Loucy (cell line): Measurements from ENCODE around the gene POC1B.

Experiments used
- H2AFZ ChIP-seq: fragments of 200-600 bp; sonication (generic); 2 replicates; pipeline ENCODE4 v1.6.0; 2016; ENCODE audit warnings: antibody characterized with exemption, mild to moderate bottlenecking, low read length, moderate library complexity
- H3F3A ChIP-seq: fragments of 200-600 bp; 2 replicates; pipeline ENCODE4 v1.6.0; 2016; ENCODE audit warnings: antibody characterized with exemption, low read depth, mild to moderate bottlenecking
- H3K27me3 ChIP-seq: fragments of 200-600 bp; sonication (generic); 2 replicates; pipeline ENCODE4 v1.6.1; 2014; ENCODE audit warnings: low read length, mild to moderate bottlenecking; ENCODE audit not compliant: insufficient read depth, poor library complexity, severe bottlenecking
- H3K36me3 ChIP-seq: fragments of 200-600 bp; sonication (generic); 2 replicates; pipeline ENCODE4 v1.6.1; 2016; ENCODE audit warnings: low read length; ENCODE audit not compliant: insufficient read depth
- H3K4me1 ChIP-seq: fragments of 200-600 bp; sonication (generic); 2 replicates; pipeline ENCODE4 v1.5.1; 2014; ENCODE audit warnings: low read length, mild to moderate bottlenecking; ENCODE audit not compliant: insufficient read depth, poor library complexity, severe bottlenecking
- H3K4me2 ChIP-seq: fragments of 200-600 bp; sonication (generic); 2 replicates; pipeline ENCODE4 v1.6.0; 2014; ENCODE audit warnings: antibody characterized with exemption, low read length, low read depth, mild to moderate bottlenecking; ENCODE audit not compliant: poor library complexity, severe bottlenecking
- H3K4me3 ChIP-seq: fragments of 200-600 bp; sonication (generic); 2 replicates; pipeline ENCODE4 v1.5.1; 2014; ENCODE audit warnings: low read length, mild to moderate bottlenecking, mixed read lengths; ENCODE audit not compliant: poor library complexity, severe bottlenecking
- H3K79me2 ChIP-seq: fragments of 200-600 bp; sonication (generic); 2 replicates; pipeline ENCODE4 v1.6.1; 2014; ENCODE audit warnings: low read length; ENCODE audit not compliant: insufficient read depth
- H3K9ac ChIP-seq: fragments of 200-600 bp; sonication (generic); 2 replicates; pipeline ENCODE4 v1.6.0; 2014; ENCODE audit warnings: mild to moderate bottlenecking, low read depth, low read length, moderate library complexity; ENCODE audit not compliant: poor library complexity, severe bottlenecking
- H3K9me2 ChIP-seq: fragments of 200-600 bp; sonication (generic); replicated peaks from 2 replicates; pipeline ENCODE4 v1.6.1; 2016; ENCODE audit warnings: low read depth, low read length, mixed read lengths
- H3K9me3 ChIP-seq: fragments of 200-600 bp; sonication (generic); 2 replicates; pipeline ENCODE4 v1.6.1; 2014; ENCODE audit warnings: mild to moderate bottlenecking, antibody characterized with exemption, low read length, low read depth; ENCODE audit not compliant: insufficient read depth
- H4K20me1 ChIP-seq: fragments of 200-600 bp; sonication (generic); 2 replicates; pipeline ENCODE4 v1.6.0; 2014; ENCODE audit warnings: antibody characterized with exemption, low read length, mild to moderate bottlenecking; ENCODE audit not compliant: insufficient read depth, poor library complexity, severe bottlenecking
- EZH2phosphoT487 ChIP-seq: fragments of 200-600 bp; IDR thresholded peaks from 2 replicates; pipeline ENCODE4 v1.6.1; 2018; ENCODE audit warnings: antibody characterized with exemption, mild to moderate bottlenecking, moderate library complexity, borderline replicate concordance
- TF ChIP-seq, protein P1 (sequence below): fragments of 200-600 bp; sonication (generic); conservative IDR thresholded peaks from 2 replicates; pipeline ENCODE4 v1.5.1; 2014; ENCODE audit warnings: mild to moderate bottlenecking, antibody characterized with exemption, low read length

The POC1B gene

DNA sequence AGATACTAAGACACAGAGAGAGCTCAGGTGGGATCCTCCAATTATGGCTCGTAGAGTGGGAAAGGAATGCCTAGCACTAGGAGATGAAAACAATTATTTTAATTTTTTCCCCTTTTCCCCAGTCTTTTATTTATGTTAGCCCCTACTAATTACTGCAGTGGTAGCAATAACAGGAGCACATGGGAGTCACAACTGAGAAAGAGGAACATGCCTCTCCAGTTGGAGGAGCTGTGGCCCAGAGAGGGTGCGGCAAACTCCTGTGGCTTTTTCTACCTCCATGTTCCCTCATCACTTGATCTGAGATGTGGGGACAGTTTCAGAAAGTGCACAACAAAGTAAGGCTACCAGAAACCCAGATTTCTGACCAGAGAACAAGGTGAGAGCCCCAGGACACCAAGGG, 25.9 kb upstream of the POC1B start:
- Histone ChIP-seq H3F3A (no peaks in the 10 kb centered on the region), H3K9ac (no peak overlapping the region), H3K4me3 (no peak overlapping the region), H2AFZ (no peak overlapping the region), H3K9me2 (no peaks in the 10 kb centered on the region), H3K9me3 (no peaks in the 10 kb centered on the region), H3K36me3 (no peaks in the 10 kb centered on the region), H3K79me2 (no peaks in the 10 kb centered on the region), H3K27me3 (no peaks in the 10 kb centered on the region), H3K4me2 (no peak overlapping the region), H4K20me1 (no peaks in the 10 kb centered on the region), H3K4me1 (no peaks in the 10 kb centered on the region)
- no peak for TF ChIP-seq EZH2phosphoT487
- TF ChIP-seq, protein P1, sequence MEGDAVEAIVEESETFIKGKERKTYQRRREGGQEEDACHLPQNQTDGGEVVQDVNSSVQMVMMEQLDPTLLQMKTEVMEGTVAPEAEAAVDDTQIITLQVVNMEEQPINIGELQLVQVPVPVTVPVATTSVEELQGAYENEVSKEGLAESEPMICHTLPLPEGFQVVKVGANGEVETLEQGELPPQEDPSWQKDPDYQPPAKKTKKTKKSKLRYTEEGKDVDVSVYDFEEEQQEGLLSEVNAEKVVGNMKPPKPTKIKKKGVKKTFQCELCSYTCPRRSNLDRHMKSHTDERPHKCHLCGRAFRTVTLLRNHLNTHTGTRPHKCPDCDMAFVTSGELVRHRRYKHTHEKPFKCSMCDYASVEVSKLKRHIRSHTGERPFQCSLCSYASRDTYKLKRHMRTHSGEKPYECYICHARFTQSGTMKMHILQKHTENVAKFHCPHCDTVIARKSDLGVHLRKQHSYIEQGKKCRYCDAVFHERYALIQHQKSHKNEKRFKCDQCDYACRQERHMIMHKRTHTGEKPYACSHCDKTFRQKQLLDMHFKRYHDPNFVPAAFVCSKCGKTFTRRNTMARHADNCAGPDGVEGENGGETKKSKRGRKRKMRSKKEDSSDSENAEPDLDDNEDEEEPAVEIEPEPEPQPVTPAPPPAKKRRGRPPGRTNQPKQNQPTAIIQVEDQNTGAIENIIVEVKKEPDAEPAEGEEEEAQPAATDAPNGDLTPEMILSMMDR = no peak

DNA sequence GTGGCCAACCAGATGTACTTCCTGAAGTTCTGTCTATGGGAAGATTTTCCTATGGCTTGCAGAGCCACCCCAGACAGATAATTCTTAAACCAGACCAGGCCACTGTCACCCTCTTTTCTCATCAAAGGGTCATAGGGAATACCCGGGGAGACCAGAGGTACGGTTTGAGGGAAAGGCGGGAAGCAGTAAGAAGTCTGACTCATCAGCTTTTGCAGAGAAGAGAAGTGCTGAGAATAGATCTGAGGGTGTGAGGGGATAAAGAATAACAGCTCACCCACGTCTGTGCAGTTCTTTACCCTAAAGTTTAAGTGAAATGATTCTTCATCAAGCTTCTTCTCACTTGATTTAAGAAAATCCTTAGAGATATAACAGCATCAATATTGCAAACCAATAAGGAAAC, 21.3 kb upstream of the POC1B start:
- H3F3A ChIP-seq = no peaks in the 10 kb centered on the region
- H2AFZ ChIP-seq = no peak overlapping the region
- no peaks in the 10 kb centered on the region for H3K9me2 ChIP-seq
- H3K9ac ChIP-seq = no peak overlapping the region
- no peak for TF ChIP-seq EZH2phosphoT487
- TF ChIP-seq, protein P1 = no peak
- H3K4me1 ChIP-seq = no peaks in the 10 kb centered on the region
- H3K9me3 ChIP-seq = no peaks in the 10 kb centered on the region
- no peaks in the 10 kb centered on the region for H3K27me3 ChIP-seq
- H3K4me2 ChIP-seq = no peak overlapping the region
- H4K20me1 ChIP-seq = no peaks in the 10 kb centered on the region
- no peaks in the 10 kb centered on the region for H3K36me3 ChIP-seq
- H3K79me2 ChIP-seq = no peaks in the 10 kb centered on the region
- H3K4me3 ChIP-seq = no peak overlapping the region

DNA sequence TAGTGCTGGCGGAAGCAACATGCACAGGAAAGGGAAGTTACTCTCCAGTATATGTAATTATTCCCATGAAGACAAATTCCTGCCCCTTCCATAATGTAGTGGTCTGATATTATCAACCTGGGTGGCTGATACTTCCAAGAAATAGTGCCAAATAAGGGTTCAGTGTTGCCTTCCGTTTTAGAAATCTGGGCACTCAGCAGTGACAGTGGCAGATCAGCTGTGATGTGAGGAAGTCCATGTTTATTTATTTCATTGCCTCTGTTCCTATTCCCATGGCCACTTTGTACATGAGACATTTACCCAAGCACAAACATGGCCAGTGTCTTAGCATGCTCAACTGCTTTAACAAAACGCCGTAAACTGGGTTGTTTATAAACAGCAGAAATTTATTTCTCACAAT, 20.3 kb upstream of the POC1B start:
- H3K4me3 ChIP-seq = no peak overlapping the region
- no peak overlapping the region for H2AFZ ChIP-seq
- no peaks in the 10 kb centered on the region for H3K36me3 ChIP-seq
- H4K20me1 ChIP-seq = no peaks in the 10 kb centered on the region
- TF ChIP-seq, protein P1 = no peak
- TF ChIP-seq EZH2phosphoT487 = no peak
- H3K4me1 ChIP-seq = no peaks in the 10 kb centered on the region
- no peaks in the 10 kb centered on the region for H3K9me2 ChIP-seq
- H3K79me2 ChIP-seq = no peaks in the 10 kb centered on the region
- no peaks in the 10 kb centered on the region for H3K9me3 ChIP-seq
- H3K9ac ChIP-seq = no peak overlapping the region
- H3K4me2 ChIP-seq = no peak overlapping the region
- no peaks in the 10 kb centered on the region for H3F3A ChIP-seq
- no peaks in the 10 kb centered on the region for H3K27me3 ChIP-seq
